ENCODE measurements around the gene CFAP119. TPM values are rescaled to one million over a fixed set of nuclear protein-coding genes. Genes with fewer than 3 reads are reported as not detected.

CFAP119 gene
- total and polyA plus RNA-seq, 7 donors, result 0.48 to 3.0 (median 0.69) TPM

DNA sequence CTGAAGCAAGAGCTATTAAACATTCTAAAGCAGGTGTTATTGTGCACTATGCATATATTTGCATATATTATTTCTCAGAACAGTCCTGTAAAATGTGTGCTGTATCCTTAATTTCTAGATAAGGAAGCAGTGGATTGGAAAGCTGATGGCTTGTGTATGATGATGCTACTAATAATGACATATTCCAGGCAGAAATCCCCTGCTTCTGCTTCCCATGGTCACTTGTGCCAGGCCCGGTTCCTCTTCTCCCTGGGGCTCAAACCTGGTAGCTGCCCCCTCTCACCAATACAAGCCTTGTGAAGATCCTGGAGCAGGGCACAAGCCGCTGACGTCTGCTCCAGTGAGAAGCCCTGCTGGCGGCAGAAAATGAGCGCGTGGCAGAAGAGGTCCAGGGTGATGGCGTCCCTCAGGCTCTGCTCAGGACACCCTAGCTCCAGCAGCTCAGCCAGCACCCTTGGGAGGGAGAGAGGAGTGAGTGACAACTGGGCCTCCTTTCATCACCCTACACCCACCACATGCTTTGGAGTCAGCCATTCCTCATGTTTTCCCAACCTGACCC, 1.8 kb downstream of the CFAP119 start:
- H3K27me3 ChIP-seq (ENCODE audit: insufficient read depth in 3 of 3, low read length in 2 of 3), result no peaks in the 10 kb centered on the region
- TF ChIP-seq, protein P1, sequence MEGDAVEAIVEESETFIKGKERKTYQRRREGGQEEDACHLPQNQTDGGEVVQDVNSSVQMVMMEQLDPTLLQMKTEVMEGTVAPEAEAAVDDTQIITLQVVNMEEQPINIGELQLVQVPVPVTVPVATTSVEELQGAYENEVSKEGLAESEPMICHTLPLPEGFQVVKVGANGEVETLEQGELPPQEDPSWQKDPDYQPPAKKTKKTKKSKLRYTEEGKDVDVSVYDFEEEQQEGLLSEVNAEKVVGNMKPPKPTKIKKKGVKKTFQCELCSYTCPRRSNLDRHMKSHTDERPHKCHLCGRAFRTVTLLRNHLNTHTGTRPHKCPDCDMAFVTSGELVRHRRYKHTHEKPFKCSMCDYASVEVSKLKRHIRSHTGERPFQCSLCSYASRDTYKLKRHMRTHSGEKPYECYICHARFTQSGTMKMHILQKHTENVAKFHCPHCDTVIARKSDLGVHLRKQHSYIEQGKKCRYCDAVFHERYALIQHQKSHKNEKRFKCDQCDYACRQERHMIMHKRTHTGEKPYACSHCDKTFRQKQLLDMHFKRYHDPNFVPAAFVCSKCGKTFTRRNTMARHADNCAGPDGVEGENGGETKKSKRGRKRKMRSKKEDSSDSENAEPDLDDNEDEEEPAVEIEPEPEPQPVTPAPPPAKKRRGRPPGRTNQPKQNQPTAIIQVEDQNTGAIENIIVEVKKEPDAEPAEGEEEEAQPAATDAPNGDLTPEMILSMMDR (IDR thresholded peaks at IDR 0.05), result no peak
- H3K36me3 ChIP-seq (ENCODE audit: insufficient read depth in 1 of 2, low read depth in 1 of 2), result peaks cover 6 to 59% of the 10 kb centered on the region in 2 donors
- 88 to 93% (median 89%) methylated on average over 7 of the region's 7 CpGs for WGBS, 3 donors
- H3K9me3 ChIP-seq, result no peaks in the 10 kb centered on the region
- no peak for ATAC-seq
- H3K27ac ChIP-seq, result no peak overlapping the region
- peak in 1 of 2 donors; percentile 45 for DNase-seq
- H3K4me1 ChIP-seq, result peaks cover 26% of the 10 kb centered on the region
- no peak overlapping the region for H3K4me3 ChIP-seq
- intact Hi-C loops (cut with DNase I), result no loop called here

- intact Hi-C loops (cut with DNase I), result no loop called here
- peak in 1 of 2 donors; percentile 51 for DNase-seq
Measured at GRCh38 chr16:30758988-30759491, 2.8 kb downstream of the CFAP119 start.

GRCh38 chr16:30757316-30757715, 4.5 kb downstream of the CFAP119 start:
- Histone ChIP-seq H3K4me1 (peaks cover 10% of the 10 kb centered on the region), H3K36me3 (ENCODE audit: insufficient read depth in 1 of 2, low read depth in 1 of 2) (peaks cover 0 to 65% of the 10 kb centered on the region in 2 donors), H3K4me3 (no peak overlapping the region), H3K9me3 (no peaks in the 10 kb centered on the region), H3K27ac (no peak overlapping the region), H3K27me3 (ENCODE audit: insufficient read depth in 3 of 3, low read length in 2 of 3) (no peaks in the 10 kb centered on the region)
- TF ChIP-seq, protein P1 (IDR thresholded peaks at IDR 0.05), result no peak
- WGBS, 3 donors, result 73 to 81% (median 74%) methylated on average over 7 of the region's 7 CpGs
- DNase-seq, result no peak
- intact Hi-C loops (cut with DNase I), result no loop called here
- no peak for ATAC-seq

More at GRCh38 chr16:30758988-30759491, 2.8 kb downstream of the CFAP119 start:
- no peak overlapping the region for H3K4me3 ChIP-seq
- TF ChIP-seq, protein P1 (IDR thresholded peaks at IDR 0.05), result no peak
- no peak for ATAC-seq
- no peaks in the 10 kb centered on the region for H3K9me3 ChIP-seq
- H3K27ac ChIP-seq, result no peak overlapping the region
- H3K4me1 ChIP-seq, result peaks cover 24% of the 10 kb centered on the region
- 81 to 92% (median 85%) methylated on average over 10 of the region's 10 CpGs for WGBS, 3 donors
- H3K27me3 ChIP-seq (ENCODE audit: insufficient read depth in 3 of 3, low read length in 2 of 3), result no peaks in the 10 kb centered on the region
- H3K36me3 ChIP-seq (ENCODE audit: insufficient read depth in 1 of 2, low read depth in 1 of 2), result peaks cover 2 to 59% of the 10 kb centered on the region in 2 donors

DNA sequence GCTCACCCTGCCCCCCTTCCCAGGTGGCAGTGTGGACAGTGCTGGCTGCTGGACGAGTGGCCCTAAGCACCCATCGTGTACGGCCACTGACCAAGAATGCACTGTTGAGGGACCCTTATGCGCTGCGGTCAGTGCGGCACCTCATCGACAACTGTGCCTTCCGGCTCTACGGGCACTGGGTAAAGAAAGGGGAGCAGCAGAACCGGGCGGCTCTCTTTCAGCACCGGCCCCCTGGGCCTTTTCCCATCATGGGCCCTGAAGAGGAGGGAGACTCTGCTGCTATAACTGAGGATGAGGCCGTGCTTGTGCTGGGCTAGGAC, 5.1 kb downstream of the CFAP119 start:
- ATAC-seq (no peak), DNase-seq (no peak)
- Histone ChIP-seq H3K27me3 (ENCODE audit: insufficient read depth in 3 of 3, low read length in 2 of 3) (no peaks in the 10 kb centered on the region), H3K4me3 (no peak overlapping the region), H3K27ac (no peak overlapping the region), H3K36me3 (ENCODE audit: insufficient read depth in 1 of 2, low read depth in 1 of 2) (peaks cover 0 to 70% of the 10 kb centered on the region in 2 donors), H3K4me1 (peaks cover 10% of the 10 kb centered on the region), H3K9me3 (no peaks in the 10 kb centered on the region)
- intact Hi-C loops (cut with DNase I), result no loop called here
- TF ChIP-seq, protein P1 (IDR thresholded peaks at IDR 0.05), result no peak
- 91 to 93% (median 92%) methylated on average over 13 of the region's 13 CpGs for WGBS, 3 donors

All from psoas muscle (tissue), 8 donors.